Measurements from ENCODE around the gene WEE2.

WEE2 gene

DNA sequence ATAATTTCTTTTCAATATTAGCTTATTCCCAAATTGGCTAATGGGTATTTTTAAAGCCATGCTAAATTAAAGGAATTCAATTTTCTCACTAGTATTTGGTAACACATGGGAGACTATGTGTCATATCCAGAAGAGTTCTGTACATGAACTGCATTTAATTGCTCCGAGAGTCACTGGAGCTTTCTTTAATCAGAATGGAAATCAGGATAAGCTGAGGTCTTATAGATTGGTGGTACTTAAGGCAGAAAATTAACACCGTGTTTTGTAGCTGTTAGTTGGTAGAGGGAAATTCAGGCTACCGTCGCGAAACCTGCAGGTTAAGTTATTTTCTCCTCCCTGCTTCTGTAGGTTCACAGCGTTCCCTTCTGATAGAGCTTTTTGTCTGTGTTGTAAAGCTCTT is at the start of gene WEE2:
TSS of gene WEE2 (plus strand) at position 3 of the 400 bp plus-strand sequence. CDS start 406 bp downstream, outside the sequence.
- no peaks in the 10 kb centered on the region for H3K4me1 Mint-ChIP-seq (ENCODE audit: low read depth)
- no peaks in the 10 kb centered on the region for H3K9me3 Mint-ChIP-seq
- intact Hi-C loops (cut with micrococcal nuclease): no loop called here
- H3K36me3 Mint-ChIP-seq (ENCODE audit: low read depth): no peaks in the 10 kb centered on the region
- peaks cover 4% of the 10 kb centered on the region for H3K27me3 Mint-ChIP-seq
- H3K27ac Mint-ChIP-seq: no peak within 1 kb of the TSS
- H3K4me3 Mint-ChIP-seq: no peak within 1 kb of the TSS

- Mint-ChIP-seq H3K27ac (peak overlapping the region; percentile 97), H3K4me3 (no peak overlapping the region), H3K27me3 (no peaks in the 10 kb centered on the region), H3K4me1 (ENCODE audit: low read depth) (peaks cover 62% of the 10 kb centered on the region), H3K9me3 (no peaks in the 10 kb centered on the region), H3K36me3 (ENCODE audit: low read depth) (peaks cover 65% of the 10 kb centered on the region)
- intact Hi-C loops (cut with micrococcal nuclease): loop anchor here (10.0 kb wide), 2 partner anchors 295 to 525 kb away; no protein-coding TSS in a partner anchor
Observed at GRCh38 chr7:141659501-141659900, 48.7 kb upstream of the WEE2 start.

DNA sequence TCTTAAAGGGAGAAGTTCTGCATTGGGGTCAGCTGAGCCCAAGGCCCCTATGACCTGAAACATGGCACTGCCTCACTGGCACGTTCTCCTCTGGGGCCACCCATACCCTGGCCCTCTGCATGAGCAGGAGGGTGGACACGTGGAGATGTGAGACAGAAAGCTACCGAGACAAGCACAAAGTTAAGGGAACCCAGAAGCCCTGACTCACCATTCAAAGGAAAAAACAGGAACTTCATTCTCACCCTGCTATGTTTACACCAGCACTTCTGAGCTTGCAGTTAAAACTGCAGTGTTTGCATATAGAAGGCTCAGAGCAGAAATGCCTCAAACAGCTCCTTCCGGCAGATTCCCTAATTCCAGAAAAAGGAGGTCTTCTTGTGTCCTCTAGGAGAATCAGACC is 47.9 kb upstream of the WEE2 start:
- Mint-ChIP-seq H3K4me3 (peak overlapping the region; percentile 42), H3K27me3 (no peaks in the 10 kb centered on the region), H3K4me1 (ENCODE audit: low read depth) (peaks cover 60% of the 10 kb centered on the region), H3K27ac (peak overlapping the region; percentile 97), H3K9me3 (no peaks in the 10 kb centered on the region), H3K36me3 (ENCODE audit: low read depth) (peaks cover 66% of the 10 kb centered on the region)
- intact Hi-C loops (cut with micrococcal nuclease): no loop called here

GRCh38 chr7:141663081-141663849 is 44.9 kb upstream of the WEE2 start:
- no peaks in the 10 kb centered on the region for H3K9me3 Mint-ChIP-seq
- H3K4me3 Mint-ChIP-seq: no peak overlapping the region
- peak overlapping the region; percentile 97 for H3K27ac Mint-ChIP-seq
- no peaks in the 10 kb centered on the region for H3K27me3 Mint-ChIP-seq
- intact Hi-C loops (cut with micrococcal nuclease): no loop called here
- H3K36me3 Mint-ChIP-seq (ENCODE audit: low read depth): peaks cover 77% of the 10 kb centered on the region
- H3K4me1 Mint-ChIP-seq (ENCODE audit: low read depth): peaks cover 76% of the 10 kb centered on the region

- intact Hi-C loops (cut with micrococcal nuclease): loop anchor here (2.0 kb wide), 1 partner anchor 32 kb away; no protein-coding TSS in a partner anchor
- Mint-ChIP-seq H3K27me3 (no peaks in the 10 kb centered on the region), H3K36me3 (ENCODE audit: low read depth) (peaks cover 83% of the 10 kb centered on the region), H3K4me1 (ENCODE audit: low read depth) (peaks cover 81% of the 10 kb centered on the region), H3K9me3 (no peaks in the 10 kb centered on the region), H3K4me3 (no peak overlapping the region), H3K27ac (peak overlapping the region; percentile 97)
Observed at GRCh38 chr7:141664450-141664849, 43.7 kb upstream of the WEE2 start.

DNA sequence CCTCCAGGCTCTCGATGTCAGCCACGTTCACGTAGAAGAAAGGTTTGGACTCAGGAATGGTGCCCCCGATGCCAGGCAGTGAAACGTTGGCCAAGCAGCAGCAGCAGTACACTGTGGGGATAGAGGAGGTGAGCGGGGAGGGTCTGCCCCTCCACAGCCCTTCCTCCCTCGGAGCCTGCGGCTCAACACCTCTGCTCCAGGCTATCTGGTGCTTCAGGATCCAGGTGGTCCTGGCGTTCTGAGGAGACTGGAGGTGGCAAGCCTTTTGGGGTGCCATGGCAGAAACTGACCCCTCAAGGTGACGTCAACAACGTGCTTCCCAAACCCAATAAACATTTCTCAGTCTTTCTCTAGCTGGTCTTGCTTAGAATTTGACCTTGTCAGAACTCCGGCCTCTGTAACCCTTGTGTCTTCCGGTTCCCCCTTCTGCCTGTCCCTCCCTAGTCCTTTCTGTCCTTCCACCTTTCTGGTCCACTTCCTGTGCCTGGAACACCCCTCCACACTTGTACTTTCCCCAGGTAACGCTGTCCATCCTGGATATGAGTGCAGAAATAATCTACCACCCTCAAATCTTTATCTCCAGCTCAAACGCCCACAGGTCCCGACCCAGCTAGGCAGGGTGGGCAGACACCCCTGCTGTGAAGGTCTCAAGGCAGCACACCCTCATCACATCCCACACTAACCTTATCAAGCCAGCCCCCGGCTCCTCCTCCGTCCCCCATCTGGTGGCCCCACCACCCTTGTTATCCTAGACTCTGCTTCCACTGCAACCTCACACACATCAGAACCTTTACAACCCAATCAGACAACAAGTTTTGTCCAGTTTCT is 42.7 kb upstream of the WEE2 start:
- Mint-ChIP-seq H3K36me3 (ENCODE audit: low read depth) (peaks cover 83% of the 10 kb centered on the region), H3K9me3 (no peaks in the 10 kb centered on the region), H3K4me3 (no peak overlapping the region), H3K4me1 (ENCODE audit: low read depth) (peaks cover 71% of the 10 kb centered on the region), H3K27me3 (no peaks in the 10 kb centered on the region), H3K27ac (peak overlapping the region; percentile 97)
- intact Hi-C loops (cut with micrococcal nuclease): loop anchor here (2.0 kb wide), 1 partner anchor 31 kb away; no protein-coding TSS in a partner anchor

- H3K27ac Mint-ChIP-seq: peak overlapping the region; percentile 97
- peaks cover 80% of the 10 kb centered on the region for H3K36me3 Mint-ChIP-seq (ENCODE audit: low read depth)
- no peaks in the 10 kb centered on the region for H3K27me3 Mint-ChIP-seq
- H3K4me1 Mint-ChIP-seq (ENCODE audit: low read depth): peaks cover 65% of the 10 kb centered on the region
- H3K4me3 Mint-ChIP-seq: no peak overlapping the region
- intact Hi-C loops (cut with micrococcal nuclease): no loop called here
- no peaks in the 10 kb centered on the region for H3K9me3 Mint-ChIP-seq
Observed at GRCh38 chr7:141666071-141666470, 42.1 kb upstream of the WEE2 start.

GRCh38 chr7:141668853-141669252 is 39.3 kb upstream of the WEE2 start:
- Mint-ChIP-seq H3K9me3 (peaks cover 16% of the 10 kb centered on the region), H3K4me3 (no peak overlapping the region), H3K27me3 (no peaks in the 10 kb centered on the region), H3K27ac (peak overlapping the region; percentile 3), H3K4me1 (ENCODE audit: low read depth) (peaks cover 60% of the 10 kb centered on the region), H3K36me3 (ENCODE audit: low read depth) (peaks cover 82% of the 10 kb centered on the region)
- intact Hi-C loops (cut with micrococcal nuclease): no loop called here

DNA sequence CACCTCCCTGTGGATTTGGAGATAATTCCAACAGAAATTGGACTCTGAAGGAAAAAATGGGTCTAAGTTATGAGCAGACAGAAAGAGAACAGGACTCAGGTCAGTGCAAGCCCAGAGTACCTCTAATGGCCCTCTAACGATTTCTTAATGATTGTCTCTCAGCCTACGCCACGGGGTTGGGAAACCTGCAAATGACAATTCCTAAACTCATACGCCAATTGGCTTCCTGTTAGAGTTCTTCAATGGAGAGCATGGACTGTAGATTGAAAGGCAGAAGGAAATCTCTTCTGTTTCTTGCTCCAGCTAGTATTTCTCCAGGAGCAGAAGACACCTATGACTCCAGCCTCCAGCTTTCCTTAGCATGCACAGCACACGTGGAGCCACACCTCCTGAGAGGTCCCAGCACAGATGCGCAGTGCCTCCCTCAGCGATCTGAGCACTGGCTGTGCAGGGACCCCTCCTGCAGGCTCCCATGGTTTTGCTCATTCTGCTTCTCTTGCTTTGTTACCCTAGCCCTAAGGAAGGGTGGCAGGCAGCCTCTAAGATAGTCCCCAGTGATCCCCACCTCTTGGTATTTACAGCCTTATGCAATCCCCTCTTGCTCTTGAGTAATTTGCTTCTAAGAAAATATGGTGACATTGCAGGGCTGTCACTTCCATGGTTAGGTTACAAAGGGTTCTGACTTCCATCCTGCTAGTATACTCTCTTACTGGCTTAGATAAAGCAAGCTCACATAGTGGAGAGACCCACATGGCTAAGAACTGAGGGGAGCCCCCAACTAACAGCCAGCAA is 36.3 kb upstream of the WEE2 start:
- Mint-ChIP-seq H3K4me3 (no peak overlapping the region), H3K27me3 (no peaks in the 10 kb centered on the region), H3K36me3 (ENCODE audit: low read depth) (peaks cover 58% of the 10 kb centered on the region), H3K9me3 (peaks cover 16% of the 10 kb centered on the region), H3K27ac (peak overlapping the region; percentile 70), H3K4me1 (ENCODE audit: low read depth) (peaks cover 70% of the 10 kb centered on the region)
- intact Hi-C loops (cut with micrococcal nuclease): no loop called here

GRCh38 chr7:141673346-141673745 is 34.8 kb upstream of the WEE2 start:
- H3K27me3 Mint-ChIP-seq: no peaks in the 10 kb centered on the region
- peak overlapping the region; percentile 70 for H3K27ac Mint-ChIP-seq
- intact Hi-C loops (cut with micrococcal nuclease): no loop called here
- H3K4me3 Mint-ChIP-seq: no peak overlapping the region
- peaks cover 62% of the 10 kb centered on the region for H3K4me1 Mint-ChIP-seq (ENCODE audit: low read depth)
- peaks cover 47% of the 10 kb centered on the region for H3K36me3 Mint-ChIP-seq (ENCODE audit: low read depth)
- peaks cover 16% of the 10 kb centered on the region for H3K9me3 Mint-ChIP-seq

DNA sequence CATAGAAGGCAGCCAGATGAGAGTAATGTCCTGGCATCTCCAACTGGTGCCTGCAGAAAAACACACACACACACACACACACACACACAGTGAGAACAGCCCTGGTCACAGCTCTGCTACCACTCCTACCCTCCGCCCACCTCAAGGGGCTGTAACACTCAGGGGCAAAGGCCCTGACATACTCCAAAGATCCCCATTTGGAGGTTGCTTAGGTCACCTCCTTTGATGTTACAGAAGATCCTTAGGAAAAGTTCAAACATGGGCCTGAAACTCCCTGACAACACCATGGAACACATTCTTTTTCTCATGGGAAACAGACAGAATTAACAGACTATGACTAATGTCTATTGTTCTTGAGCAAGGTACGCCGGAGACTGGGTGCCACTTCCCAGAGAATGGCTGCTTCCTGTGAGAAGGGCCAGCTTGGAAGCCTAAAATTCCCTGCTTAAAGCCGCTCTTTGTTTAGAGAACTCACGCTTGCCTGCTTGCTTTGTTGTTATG is 33.9 kb upstream of the WEE2 start:
- peak overlapping the region; percentile 80 for H3K27ac Mint-ChIP-seq
- no peak overlapping the region for H3K4me3 Mint-ChIP-seq
- intact Hi-C loops (cut with micrococcal nuclease): no loop called here

DNA sequence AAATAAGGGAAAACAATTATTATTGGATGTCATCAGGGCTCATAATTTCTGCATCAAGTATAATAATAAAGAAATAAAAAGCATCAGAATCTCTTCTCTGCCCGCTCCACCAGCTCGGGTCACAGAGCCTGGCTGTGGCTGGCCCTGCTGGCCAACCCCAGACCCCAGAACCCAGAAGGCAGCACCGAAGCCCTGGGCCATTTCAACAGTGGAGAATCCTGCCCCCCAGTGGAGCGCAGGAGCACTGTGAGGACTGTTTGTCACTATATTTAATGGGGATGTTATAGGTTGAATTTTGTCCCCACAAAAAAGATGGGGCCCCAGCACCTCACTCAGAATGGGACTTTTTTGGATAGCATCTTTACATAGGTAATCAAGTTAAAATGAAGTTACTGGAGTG is 33.5 kb upstream of the WEE2 start:
- peaks cover 55% of the 10 kb centered on the region for H3K4me1 Mint-ChIP-seq (ENCODE audit: low read depth)
- peaks cover 16% of the 10 kb centered on the region for H3K9me3 Mint-ChIP-seq
- H3K27ac Mint-ChIP-seq: peak overlapping the region; percentile 80
- no peaks in the 10 kb centered on the region for H3K27me3 Mint-ChIP-seq
- peaks cover 46% of the 10 kb centered on the region for H3K36me3 Mint-ChIP-seq (ENCODE audit: low read depth)
- H3K4me3 Mint-ChIP-seq: no peak overlapping the region
- intact Hi-C loops (cut with micrococcal nuclease): no loop called here

More for the DNA sequence above, 33.9 kb upstream of the WEE2 start:
- Mint-ChIP-seq H3K9me3 (peaks cover 16% of the 10 kb centered on the region), H3K27me3 (no peaks in the 10 kb centered on the region), H3K36me3 (ENCODE audit: low read depth) (peaks cover 43% of the 10 kb centered on the region), H3K4me1 (ENCODE audit: low read depth) (peaks cover 55% of the 10 kb centered on the region)

DNA sequence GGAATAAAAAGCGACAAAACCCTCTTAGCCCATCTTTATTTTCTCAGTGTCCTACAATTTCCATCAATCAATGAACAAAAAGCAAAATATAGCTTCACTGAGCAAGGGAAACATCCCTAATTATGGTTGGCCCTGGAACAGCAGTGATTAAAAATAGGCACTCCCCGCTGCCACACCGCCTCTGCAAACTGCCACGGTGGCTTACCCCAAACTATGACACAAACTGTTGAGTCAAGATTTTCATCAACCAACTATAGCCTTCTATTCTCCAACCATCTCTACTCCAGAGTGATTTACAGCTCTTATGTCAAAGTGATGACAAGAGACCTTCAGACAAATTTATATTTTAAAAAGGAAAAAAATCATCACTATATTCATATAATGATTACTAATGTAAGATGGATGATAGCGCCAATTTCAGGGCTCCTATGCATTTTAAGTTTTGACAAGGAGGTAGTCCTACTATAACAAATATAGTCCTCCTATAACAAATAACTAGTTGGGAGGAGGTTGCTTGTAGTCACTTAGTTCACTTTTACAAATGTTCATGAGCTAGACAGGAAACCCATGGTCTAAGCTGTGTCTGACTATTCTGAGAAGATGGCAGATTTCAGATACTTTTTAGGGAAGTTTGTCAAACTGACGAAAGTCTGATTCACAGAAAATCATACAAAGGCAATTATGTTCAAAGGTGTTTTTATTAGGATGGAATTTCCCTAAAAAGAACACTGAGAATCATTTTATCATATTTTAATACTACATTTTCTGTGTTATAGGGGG is 32.5 kb upstream of the WEE2 start:
- Mint-ChIP-seq H3K27ac (peak overlapping the region; percentile 80), H3K4me3 (no peak overlapping the region)
- intact Hi-C loops (cut with micrococcal nuclease): no loop called here

More for the DNA sequence above, 32.5 kb upstream of the WEE2 start:
- H3K27me3 Mint-ChIP-seq: no peaks in the 10 kb centered on the region
- peaks cover 48% of the 10 kb centered on the region for H3K36me3 Mint-ChIP-seq (ENCODE audit: low read depth)
- H3K4me1 Mint-ChIP-seq (ENCODE audit: low read depth): peaks cover 59% of the 10 kb centered on the region
- peaks cover 16% of the 10 kb centered on the region for H3K9me3 Mint-ChIP-seq
